Type B pancreatic cell (in vitro differentiated cells): ENCODE measurements around the gene TTC9B. TPM values are rescaled to one million over a fixed set of nuclear protein-coding genes. Genes with fewer than 3 reads are reported as not detected.

ENCODE experiments used
- DNase-seq: peaks from one replicate; pipeline ENCODE4 v3.0.0; 2021; ENCODE audit warnings: mixed read lengths; ENCODE audit not compliant: unreplicated experiment; ENCODE audit errors: extremely low spot score
- H3K27ac Mint-ChIP-seq: 2 replicates; pipeline ENCODE4 v1.8.0; 2021; ENCODE audit warnings: mild to moderate bottlenecking, mixed read lengths
- H3K27me3 Mint-ChIP-seq: 2 replicates; pipeline ENCODE4 v1.8.0; 2021; ENCODE audit warnings: mixed read lengths
- H3K36me3 Mint-ChIP-seq: 2 replicates; pipeline ENCODE4 v1.8.0; 2021; ENCODE audit warnings: mixed read lengths
- H3K4me1 Mint-ChIP-seq: one replicate; pipeline ENCODE4 v1.8.0; 2021; ENCODE audit warnings: mixed read lengths; ENCODE audit not compliant: unreplicated experiment
- H3K4me3 Mint-ChIP-seq: 2 replicates; pipeline ENCODE4 v1.8.0; 2021; ENCODE audit warnings: mild to moderate bottlenecking, mixed read lengths
- H3K9me3 Mint-ChIP-seq: 2 replicates; pipeline ENCODE4 v1.8.0; 2021; ENCODE audit warnings: mixed read lengths
- CTCF ChIP-seq: fragments of 200-600 bp; sonication (generic); conservative IDR thresholded peaks from 2 replicates; pipeline ENCODE4 v1.5.0; 2021; ENCODE audit warnings: antibody characterized with exemption, mild to moderate bottlenecking
- total RNA-seq: library from RNA; stranded (reverse); gene quantifications from 2 replicates; pipeline ENCODE4 v1.2.1, GENCODE V29; 2021; ENCODE audit warnings: low replicate concordance

TTC9B gene
- total RNA-seq, 1 donor from 2014 or later, result 0.39 TPM

DNA sequence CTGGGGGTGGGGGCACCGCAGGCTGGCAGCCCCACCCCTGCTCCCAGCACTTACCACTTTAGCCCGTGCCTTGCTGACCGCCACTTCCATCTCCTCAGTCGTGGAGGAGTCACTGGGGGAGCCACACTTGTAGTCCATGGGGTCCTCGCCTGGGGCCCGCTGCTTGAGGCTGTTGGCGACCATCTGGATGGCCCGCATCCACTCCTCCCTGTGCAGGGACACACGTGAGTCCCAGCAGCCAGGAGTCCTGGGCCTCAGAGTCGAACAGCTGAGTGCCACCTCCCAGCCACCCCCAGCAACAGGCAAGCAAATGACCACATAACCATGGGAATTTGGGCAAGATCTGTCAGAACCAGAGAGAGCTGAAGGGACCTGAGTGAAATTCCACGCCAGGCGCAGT, 24.3 kb upstream of the TTC9B start:
- no peak for DNase-seq
- H3K27ac Mint-ChIP-seq, result no peak overlapping the region
- peaks cover 13% of the 10 kb centered on the region for H3K4me1 Mint-ChIP-seq
- no peaks in the 10 kb centered on the region for H3K9me3 Mint-ChIP-seq
- TF ChIP-seq CTCF, result no peak
- H3K4me3 Mint-ChIP-seq, result no peak overlapping the region
- no peaks in the 10 kb centered on the region for H3K27me3 Mint-ChIP-seq
- H3K36me3 Mint-ChIP-seq, result peaks cover 4% of the 10 kb centered on the region

DNA sequence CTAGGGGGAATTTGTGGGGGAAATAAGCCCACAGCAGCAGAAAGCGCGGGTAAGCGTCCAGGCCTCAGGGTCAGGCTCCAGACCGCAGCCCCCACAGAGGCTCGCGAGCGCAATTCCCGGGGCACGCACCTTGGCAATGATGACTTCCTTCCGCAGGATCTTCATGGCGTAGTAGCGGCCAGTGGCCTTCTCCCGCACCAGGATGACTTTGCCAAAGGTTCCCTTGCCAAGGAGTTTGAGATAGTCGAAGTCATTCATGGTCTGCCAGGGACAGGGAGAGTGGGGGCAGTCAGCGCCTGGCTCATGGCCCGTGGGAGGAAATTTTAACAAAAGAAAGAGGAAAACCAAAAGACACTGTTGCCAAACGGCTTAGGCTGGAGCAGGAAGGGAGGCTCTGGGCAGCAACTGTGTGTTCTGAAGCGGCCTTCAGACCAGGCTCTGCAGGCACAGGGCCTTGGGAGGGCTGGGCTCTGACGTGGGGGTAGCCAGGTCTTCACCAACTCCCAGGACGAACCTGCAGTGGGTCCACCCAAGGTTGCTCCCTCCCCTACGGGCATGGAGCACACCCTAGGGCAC, 23.7 kb upstream of the TTC9B start:
- no peak overlapping the region for H3K27ac Mint-ChIP-seq
- H3K9me3 Mint-ChIP-seq, result no peaks in the 10 kb centered on the region
- peaks cover 6% of the 10 kb centered on the region for H3K36me3 Mint-ChIP-seq
- TF ChIP-seq CTCF, result no peak
- no peak for DNase-seq
- peaks cover 13% of the 10 kb centered on the region for H3K4me1 Mint-ChIP-seq
- H3K4me3 Mint-ChIP-seq, result no peak overlapping the region
- H3K27me3 Mint-ChIP-seq, result no peaks in the 10 kb centered on the region

GRCh38 chr19:40241125-40241808, 23.1 kb upstream of the TTC9B start:
- DNase-seq, result no peak
- Mint-ChIP-seq H3K27me3 (no peaks in the 10 kb centered on the region), H3K4me3 (no peak overlapping the region), H3K4me1 (peaks cover 13% of the 10 kb centered on the region), H3K9me3 (no peaks in the 10 kb centered on the region), H3K27ac (no peak overlapping the region), H3K36me3 (peaks cover 7% of the 10 kb centered on the region)
- no peak for TF ChIP-seq CTCF

- no peak for TF ChIP-seq CTCF
- Mint-ChIP-seq H3K27ac (no peak overlapping the region), H3K4me1 (peaks cover 12% of the 10 kb centered on the region), H3K27me3 (no peaks in the 10 kb centered on the region), H3K9me3 (no peaks in the 10 kb centered on the region), H3K36me3 (peaks cover 7% of the 10 kb centered on the region), H3K4me3 (no peak overlapping the region)
- no peak for DNase-seq
Observed at GRCh38 chr19:40240332-40240731, 22.1 kb upstream of the TTC9B start.

DNA sequence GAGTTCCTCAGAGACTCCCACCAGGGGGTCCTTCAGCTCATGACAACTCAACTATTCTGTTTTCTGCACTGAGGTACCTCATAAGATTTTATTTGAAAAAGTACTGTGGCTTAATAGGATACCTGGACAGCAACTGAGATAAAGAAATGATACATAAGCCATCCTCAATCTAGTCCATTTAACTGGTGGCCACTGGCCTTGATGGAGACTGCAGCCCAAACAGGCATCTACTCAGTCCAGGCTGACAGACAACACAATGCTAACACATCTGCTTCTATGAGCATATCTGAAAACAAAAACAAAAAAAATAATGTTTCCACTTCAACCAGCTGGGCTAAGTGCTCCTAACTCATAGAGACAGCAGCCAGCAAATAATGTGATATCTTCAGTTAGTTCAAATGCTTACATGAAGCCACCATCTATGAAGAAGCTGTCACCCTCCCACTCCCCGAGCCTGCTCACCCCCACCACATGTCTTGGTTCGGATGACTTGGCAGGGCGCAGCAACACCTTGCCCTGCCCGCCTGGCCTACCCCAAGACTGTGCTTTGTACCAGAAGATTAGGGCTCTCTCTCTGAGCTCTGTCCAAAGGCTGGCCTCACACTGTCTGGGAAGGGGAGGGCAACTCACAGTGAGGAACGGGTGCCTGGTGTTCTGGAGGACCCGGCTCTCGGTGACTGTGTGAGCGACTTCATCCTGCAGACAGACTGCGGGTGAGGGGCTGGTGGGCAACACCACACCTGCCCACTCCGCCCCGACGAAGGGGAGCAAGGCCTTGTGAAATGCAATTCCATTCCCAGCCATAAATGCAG, 21.4 kb upstream of the TTC9B start:
- no peaks in the 10 kb centered on the region for H3K27me3 Mint-ChIP-seq
- no peak overlapping the region for H3K27ac Mint-ChIP-seq
- no peak for TF ChIP-seq CTCF
- DNase-seq, result no peak
- peaks cover 7% of the 10 kb centered on the region for H3K36me3 Mint-ChIP-seq
- H3K9me3 Mint-ChIP-seq, result no peaks in the 10 kb centered on the region
- peaks cover 5% of the 10 kb centered on the region for H3K4me1 Mint-ChIP-seq
- H3K4me3 Mint-ChIP-seq, result no peak overlapping the region
